Measurements from ENCODE around the gene MAP2. TPM values are rescaled to one million over a fixed set of nuclear protein-coding genes. Genes with fewer than 3 reads are reported as not detected.

The MAP2 gene
- total RNA-seq, 1 experiment from 2014 or later, result 7.4 TPM

GRCh38 chr2:209771474-209772289 lies 347.8 kb downstream of the MAP2 start, which contains the start of gene UNC80:
UNC80 (plus strand) TSS chr2:209771832; CDS start chr2:209772073, 241 bp downstream.
- intact Hi-C loops (cut with micrococcal nuclease), result no loop called here
- Histone ChIP-seq H2AFZ (ENCODE audit: low read depth, low read length, poor library complexity, severe bottlenecking) (no peak within 1 kb of the TSS), H4K20me1 (ENCODE audit: insufficient read depth) (no peaks in the 10 kb centered on the region), H3K36me3 (ENCODE audit: control insufficient read depth in 1 of 2, insufficient read depth in 2 of 2, low read length in 2 of 2) (no peaks in the 10 kb centered on the region), H3K9me3 (ENCODE audit: control insufficient read depth in 1 of 2, insufficient read depth in 1 of 2, low read depth in 1 of 2, low read length in 2 of 2) (no peaks in the 10 kb centered on the region), H3K9me2 (ENCODE audit: insufficient read depth) (no peaks in the 10 kb centered on the region), H3K27me3 (ENCODE audit: insufficient read depth, low read length) (no peaks in the 10 kb centered on the region), H3K4me1 (ENCODE audit: control insufficient read depth in 1 of 2, insufficient read depth in 2 of 2, low read length in 2 of 2) (no peaks in the 10 kb centered on the region), H3K9ac (ENCODE audit: low read length) (no peak within 1 kb of the TSS), H3K79me2 (ENCODE audit: insufficient read depth, low read length) (no peaks in the 10 kb centered on the region), H3K27ac (ENCODE audit: low read depth, low read length) (no peak within 1 kb of the TSS), H3K4me2 (ENCODE audit: low read length) (no peak within 1 kb of the TSS), H3K4me3 (replicated peaks in 1 of 2; ENCODE audit: low read depth in 1 of 2, low read length in 2 of 2) (no peak within 1 kb of the TSS)
- ChIA-PET CTCF (no interaction called here), RAD21 (ENCODE audit: low non-redundant PET in 1 of 2, low total read pairs in 2 of 2, uncharacterized antibody in 2 of 2, unreplicated experiment in 2 of 2) (no interaction called here), POLR2A (no interaction called here)
- no peak for DNase-seq (ENCODE audit: low read depth, low spot score)
- no TSS peak for BruUV-seq (replicated peaks)
- no peak for ATAC-seq
- peak; percentile 52 for TF ChIP-seq REST (IDR thresholded peaks at IDR 0.05; ENCODE audit: low read depth)
- no peak for TF ChIP-seq POLR2AphosphoS5 (IDR thresholded peaks at IDR 0.05; ENCODE audit: low read depth, low read length)
- no peak for TF ChIP-seq ZBTB33 (IDR thresholded peaks at IDR 0.05; ENCODE audit: extremely low read depth, insufficient replicate concordance, low read length)
- no peak for TF ChIP-seq YY1 (IDR thresholded peaks at IDR 0.05; ENCODE audit: extremely low read depth, insufficient replicate concordance, low read depth, low read length)
- TF ChIP-seq ZNF274 (IDR thresholded peaks at IDR 0.05; ENCODE audit: low read depth, low read length), result no peak
